ENCODE measurements around the gene PCDHGC5.

Gene PCDHGC5

GRCh38 chr5:141512911-141513626 is 24.2 kb downstream of the PCDHGC5 start:
- DNase-seq (ENCODE audit: low read depth in 3 of 3): peak in 2 of 3 donors; percentile 17 to 25

GRCh38 chr5:141513627-141514329 is 24.9 kb downstream of the PCDHGC5 start:
- peak; percentile 43 to 60 (median 58) for DNase-seq (ENCODE audit: low read depth in 3 of 3)

GRCh38 chr5:141514330-141515133 is 25.7 kb downstream of the PCDHGC5 start:
- DNase-seq (ENCODE audit: low read depth in 3 of 3): no peak

- DNase-seq (ENCODE audit: low read depth in 3 of 3): no peak
These were observed 26.3 kb downstream of the PCDHGC5 start for GRCh38 chr5:141515141-141515540.

GRCh38 chr5:141515946-141516671 is 27.2 kb downstream of the PCDHGC5 start:
- DNase-seq (ENCODE audit: low read depth in 3 of 3): no peak

- DNase-seq (ENCODE audit: low read depth in 3 of 3): no peak
These were observed 27.8 kb downstream of the PCDHGC5 start for GRCh38 chr5:141516672-141517025.

- no peak for DNase-seq (ENCODE audit: low read depth in 3 of 3)
These were observed 28.4 kb downstream of the PCDHGC5 start for GRCh38 chr5:141517312-141517711.

- no peak for DNase-seq (ENCODE audit: low read depth in 3 of 3)
These were observed 29.2 kb downstream of the PCDHGC5 start for GRCh38 chr5:141517880-141518617.

GRCh38 chr5:141518618-141519015 is 29.7 kb downstream of the PCDHGC5 start:
- no peak for DNase-seq (ENCODE audit: low read depth in 3 of 3)

- no peak for DNase-seq (ENCODE audit: low read depth in 3 of 3)
These were observed 31.0 kb downstream of the PCDHGC5 start for GRCh38 chr5:141519605-141520565.

GRCh38 chr5:141521244-141521781 is 32.4 kb downstream of the PCDHGC5 start:
- DNase-seq (ENCODE audit: low read depth in 3 of 3): no peak

- no peak for DNase-seq (ENCODE audit: low read depth in 3 of 3)
These were observed 33.4 kb downstream of the PCDHGC5 start for GRCh38 chr5:141522301-141522700.

- no peak for DNase-seq (ENCODE audit: low read depth in 3 of 3)
These were observed 35.1 kb downstream of the PCDHGC5 start for GRCh38 chr5:141523991-141524390.

GRCh38 chr5:141524604-141525597 is 36.0 kb downstream of the PCDHGC5 start:
- DNase-seq (ENCODE audit: low read depth in 3 of 3): peak in 2 of 3 donors; percentile 18 to 32

- no peak for DNase-seq (ENCODE audit: low read depth in 3 of 3)
These were observed 36.8 kb downstream of the PCDHGC5 start for GRCh38 chr5:141525653-141526052.

- no peak for DNase-seq (ENCODE audit: low read depth in 3 of 3)
These were observed 38.5 kb downstream of the PCDHGC5 start for GRCh38 chr5:141527426-141527825.

- no peak for DNase-seq (ENCODE audit: low read depth in 3 of 3)
These were observed 39.6 kb downstream of the PCDHGC5 start for GRCh38 chr5:141528291-141528984.

GRCh38 chr5:141529002-141529401 is 40.1 kb downstream of the PCDHGC5 start:
- DNase-seq (ENCODE audit: low read depth in 3 of 3): no peak
